OCI-LY7 (cell line): Measurements from ENCODE around the gene AVPI1.

Source experiments
- EZH2phosphoT487 ChIP-seq: fragments of 200-600 bp; sonication (generic); IDR thresholded peaks from 2 replicates; pipeline ENCODE4 v1.6.1; 2018; ENCODE audit warnings: low read depth, borderline replicate concordance, mild to moderate bottlenecking, mixed run types, antibody characterized with exemption, low read length, moderate library complexity, mixed read lengths
- TF ChIP-seq, protein P1 (sequence below): fragments of 200-600 bp; sonication (generic); conservative IDR thresholded peaks from 2 replicates; pipeline ENCODE4 v1.5.1; 2014; ENCODE audit warnings: mild to moderate bottlenecking, antibody characterized with exemption, low read length, moderate library complexity, mixed read lengths

DNA sequence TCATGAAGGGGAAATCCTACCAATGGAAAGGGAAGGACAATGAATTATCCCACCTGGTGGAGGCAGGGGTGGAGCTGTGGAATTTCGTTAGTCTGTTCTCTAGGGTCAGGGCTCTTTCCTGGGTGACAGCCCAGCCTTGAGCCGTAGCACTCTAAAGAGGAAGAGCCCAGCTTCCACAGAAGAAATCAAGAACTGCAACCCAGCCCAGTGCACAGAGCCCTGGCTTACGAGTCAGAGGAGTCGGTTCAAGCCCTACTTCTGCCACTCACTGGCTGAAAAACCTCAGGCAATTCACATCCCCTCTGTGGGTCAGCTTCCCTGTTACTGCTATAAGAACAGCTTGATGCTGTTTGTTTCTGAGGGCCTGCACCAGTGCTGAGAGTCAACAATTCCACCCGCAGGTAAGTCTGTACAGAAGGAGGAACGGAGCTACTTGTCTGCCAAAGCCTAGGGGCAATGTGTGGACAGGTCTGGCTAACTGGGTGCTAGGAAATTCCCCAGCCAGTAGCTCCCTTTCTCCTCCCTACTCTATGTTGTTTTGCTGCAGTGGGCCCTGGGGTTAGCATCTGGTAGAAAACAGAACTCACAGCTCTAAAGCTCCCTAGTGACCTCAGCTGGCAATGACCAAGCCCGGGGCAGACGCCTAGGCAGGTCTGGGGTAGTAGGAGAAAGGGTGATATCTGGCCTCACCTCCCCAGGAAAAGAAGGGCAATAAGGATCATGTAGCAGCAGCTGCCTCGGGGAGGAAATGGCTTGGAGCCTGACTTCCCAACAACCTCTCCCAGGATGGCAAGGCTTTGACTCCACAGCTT lies 3.3 kb downstream of the AVPI1 start:
- no peak for TF ChIP-seq EZH2phosphoT487
- TF ChIP-seq, protein P1, sequence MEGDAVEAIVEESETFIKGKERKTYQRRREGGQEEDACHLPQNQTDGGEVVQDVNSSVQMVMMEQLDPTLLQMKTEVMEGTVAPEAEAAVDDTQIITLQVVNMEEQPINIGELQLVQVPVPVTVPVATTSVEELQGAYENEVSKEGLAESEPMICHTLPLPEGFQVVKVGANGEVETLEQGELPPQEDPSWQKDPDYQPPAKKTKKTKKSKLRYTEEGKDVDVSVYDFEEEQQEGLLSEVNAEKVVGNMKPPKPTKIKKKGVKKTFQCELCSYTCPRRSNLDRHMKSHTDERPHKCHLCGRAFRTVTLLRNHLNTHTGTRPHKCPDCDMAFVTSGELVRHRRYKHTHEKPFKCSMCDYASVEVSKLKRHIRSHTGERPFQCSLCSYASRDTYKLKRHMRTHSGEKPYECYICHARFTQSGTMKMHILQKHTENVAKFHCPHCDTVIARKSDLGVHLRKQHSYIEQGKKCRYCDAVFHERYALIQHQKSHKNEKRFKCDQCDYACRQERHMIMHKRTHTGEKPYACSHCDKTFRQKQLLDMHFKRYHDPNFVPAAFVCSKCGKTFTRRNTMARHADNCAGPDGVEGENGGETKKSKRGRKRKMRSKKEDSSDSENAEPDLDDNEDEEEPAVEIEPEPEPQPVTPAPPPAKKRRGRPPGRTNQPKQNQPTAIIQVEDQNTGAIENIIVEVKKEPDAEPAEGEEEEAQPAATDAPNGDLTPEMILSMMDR, result no peak
